Naive thymus-derived CD4-positive, alpha-beta T cell (primary cell): ENCODE results near the gene UBE2K. TPM values are rescaled to one million over a fixed set of nuclear protein-coding genes. Genes with fewer than 3 reads are reported as not detected.

Experiments used
- ATAC-seq: fragments of 150-1000 bp; cut with Tn5 transposase; 2 replicates; pipeline ENCODE4 v1.10.0; 2021; ENCODE audit warnings: mild to moderate bottlenecking, moderate library complexity
- CTCF ChIA-PET: fragments of 350-600 bp; sonication (Branson Sonifier 250); formaldehyde crosslinking; loops from one replicate; lab custom pipeline; 2021; ENCODE audit warnings: antibody characterized with exemption; lab: Charles Lee
- POLR2A ChIA-PET: fragments of 350-600 bp; sonication (Branson Sonifier 250); formaldehyde crosslinking; loops from one replicate; lab custom pipeline; 2021; ENCODE audit warnings: antibody characterized with exemption, inconsistent platforms; lab: Charles Lee
- DNase-seq, 9 donors: peaks; one replicate each; pipeline versions ENCODE4 v3.0.0 to v3.0.0-alpha.2; 2020 to 2022; ENCODE audit warnings: mixed read lengths in 1 of 9
- H3K27ac ChIP-seq: one replicate; pipeline ENCODE4 v1.7.0; 2013; ENCODE audit warnings: mild to moderate bottlenecking, low read depth, low read length, moderate library complexity
- H3K27me3 ChIP-seq, 2 donors: one replicate each; pipeline ENCODE4 v1.7.0; 2013; ENCODE audit warnings: low read length in 2 of 2, mild to moderate bottlenecking in 2 of 2, moderate library complexity in 2 of 2; ENCODE audit not compliant: control insufficient read depth in 2 of 2, insufficient read depth in 2 of 2
- H3K36me3 ChIP-seq, 3 experiments: 1 replicate in 2 of 3; 2 replicates in 1 of 3; pipeline ENCODE4 v1.7.0; 2013; ENCODE audit warnings: low read length in 3 of 3, mild to moderate bottlenecking in 3 of 3, moderate library complexity in 1 of 3; ENCODE audit not compliant: insufficient read depth in 3 of 3, control insufficient read depth in 2 of 3
- H3K4me1 ChIP-seq, 2 donors: one replicate each; pipeline ENCODE4 v1.7.0; 2013; ENCODE audit warnings: low read length in 2 of 2, mild to moderate bottlenecking in 2 of 2, moderate library complexity in 1 of 2; ENCODE audit not compliant: control insufficient read depth in 2 of 2, insufficient read depth in 2 of 2
- H3K4me3 ChIP-seq: 2 replicates; pipeline ENCODE4 v1.7.0; 2013; ENCODE audit warnings: mild to moderate bottlenecking, low read length
- H3K9me3 ChIP-seq, 3 experiments: 1 replicate in 2 of 3; 2 replicates in 1 of 3; pipeline ENCODE4 v1.7.0; 2013; ENCODE audit warnings: low read length in 3 of 3; ENCODE audit not compliant: control insufficient read depth in 2 of 3
- H3K27ac Mint-ChIP-seq, 9 donors: one replicate each; pipeline ENCODE4 v1.8.0; 2020 to 2022; ENCODE audit warnings: mixed read lengths in 9 of 9, mild to moderate bottlenecking in 8 of 9, moderate library complexity in 5 of 9, inconsistent platforms in 2 of 9
- H3K27me3 Mint-ChIP-seq, 5 donors: one replicate each; pipeline ENCODE4 v1.8.0; 2021 to 2022; ENCODE audit warnings: mixed read lengths in 5 of 5, mild to moderate bottlenecking in 1 of 5
- H3K36me3 Mint-ChIP-seq, 5 donors: one replicate each; pipeline ENCODE4 v1.8.0; 2020 to 2022; ENCODE audit warnings: mixed read lengths in 5 of 5, mild to moderate bottlenecking in 3 of 5, inconsistent platforms in 1 of 5
- H3K4me1 Mint-ChIP-seq, 7 donors: one replicate each; pipeline ENCODE4 v1.8.0; 2020 to 2022; ENCODE audit warnings: mixed read lengths in 7 of 7, mild to moderate bottlenecking in 3 of 7, inconsistent platforms in 1 of 7
- H3K4me3 Mint-ChIP-seq, 10 donors: one replicate each; pipeline ENCODE4 v1.8.0; 2020 to 2022; ENCODE audit warnings: mild to moderate bottlenecking in 10 of 10, mixed read lengths in 10 of 10, moderate library complexity in 6 of 10, inconsistent platforms in 2 of 10
- H3K9me3 Mint-ChIP-seq, 11 donors: one replicate each; pipeline ENCODE4 v1.8.0; 2020 to 2022; ENCODE audit warnings: mixed read lengths in 11 of 11, mild to moderate bottlenecking in 4 of 11, inconsistent platforms in 1 of 11, moderate library complexity in 1 of 11
- intact Hi-C, 2 donors: fragments of 100-400 bp; cut with micrococcal nuclease; formaldehyde crosslinking; loops; one replicate each; pipeline ENCODE4 v1.15.1; 2023
- polyA plus RNA-seq, 2 donors: library from polyadenylated mRNA; unstranded; fragments of 300-500 nt; fragmentation: Illumina TruSeq; gene quantifications; one replicate each; pipeline ENCODE4 v1.2.3, GENCODE V29; 2021
- total RNA-seq, 6 experiments: library from RNA in 5 of 6; stranded (reverse) in 5 of 6; gene quantifications; 1 replicate in 5 of 6; 2 replicates in 1 of 6; pipeline ENCODE4 v1.2.3 and lab custom pipeline; 2021 to 2026

UBE2K gene
- total and polyA plus RNA-seq, 7 experiments from 2014 or later = 31.1 to 85.0 (median 44.2) TPM

- Histone ChIP-seq H3K4me3 (no peak overlapping the region), H3K9me3 (no peaks in the 10 kb centered on the region), H3K36me3 (no peaks in the 10 kb centered on the region), H3K27me3 (no peaks in the 10 kb centered on the region), H3K4me1 (no peaks in the 10 kb centered on the region), H3K27ac (no peak overlapping the region)
- POLR2A ChIA-PET = no interaction called here
- Mint-ChIP-seq H3K27ac (no peak overlapping the region), H3K27me3 (peaks cover 0 to 14% (median 0%) of the 10 kb centered on the region in 5 donors), H3K4me3 (no peak overlapping the region), H3K9me3 (no peaks in the 10 kb centered on the region), H3K4me1 (peaks cover 0 to 5% (median 0%) of the 10 kb centered on the region in 7 donors), H3K36me3 (no peaks in the 10 kb centered on the region)
- DNase-seq (no peak), ATAC-seq (peak; percentile 53)
- intact Hi-C loops = no loop called here
- CTCF ChIA-PET = no interaction called here
Observed at GRCh38 chr4:39682138-39682537, 15.8 kb upstream of the UBE2K start.

GRCh38 chr4:39685990-39686389 is 11.9 kb upstream of the UBE2K start:
- intact Hi-C loops = no loop called here
- CTCF ChIA-PET = no interaction called here

DNA sequence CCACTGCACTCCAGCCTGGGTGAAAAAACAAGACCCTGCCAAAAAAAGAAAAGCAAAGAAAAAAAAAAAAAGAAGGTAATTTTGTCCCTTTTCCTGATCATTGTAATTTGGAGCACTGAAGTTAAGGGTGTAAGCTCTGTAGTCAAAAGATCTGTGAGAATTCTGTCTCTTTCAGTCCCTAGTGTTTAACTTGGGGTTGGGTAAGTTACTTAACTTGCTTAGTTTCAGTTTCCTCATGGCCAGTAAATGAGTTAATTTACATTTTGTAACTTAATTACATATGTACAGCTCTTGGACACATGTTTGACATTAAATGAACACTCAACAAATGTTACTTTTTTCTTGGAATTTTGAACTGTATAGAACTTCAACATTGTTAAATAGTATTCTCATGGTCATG is 10.9 kb upstream of the UBE2K start:
- intact Hi-C loops = no loop called here

More at GRCh38 chr4:39685990-39686389, 11.9 kb upstream of the UBE2K start:
- no peaks in the 10 kb centered on the region for H3K36me3 ChIP-seq
- POLR2A ChIA-PET = no interaction called here
- Mint-ChIP-seq H3K4me1 (peaks cover 0 to 9% (median 0%) of the 10 kb centered on the region in 7 donors), H3K27me3 (no peaks in the 10 kb centered on the region), H3K27ac (no peak overlapping the region), H3K9me3 (no peaks in the 10 kb centered on the region), H3K4me3 (no peak overlapping the region), H3K36me3 (no peaks in the 10 kb centered on the region)
- H3K27ac ChIP-seq = no peak overlapping the region
- DNase-seq (no peak), ATAC-seq (no peak)
- no peaks in the 10 kb centered on the region for H3K27me3 ChIP-seq
- no peaks in the 10 kb centered on the region for H3K9me3 ChIP-seq
- no peaks in the 10 kb centered on the region for H3K4me1 ChIP-seq
- H3K4me3 ChIP-seq = no peak overlapping the region

DNA sequence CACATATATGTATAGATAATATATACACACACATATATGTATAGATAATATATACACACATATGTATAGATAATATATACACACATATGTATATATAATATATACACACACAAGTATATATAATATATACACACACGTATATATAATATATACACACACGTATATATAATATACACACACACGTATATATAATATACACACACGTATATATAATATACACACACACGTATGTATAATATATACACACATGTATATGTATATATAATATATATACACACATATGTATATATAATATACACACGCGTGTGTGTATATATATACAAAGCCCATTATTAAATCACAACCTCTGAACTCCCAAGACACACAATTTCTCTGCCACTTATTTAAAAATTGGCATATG is 8.0 kb upstream of the UBE2K start:
- ChIA-PET CTCF (no interaction called here), POLR2A (interaction anchor here (0.6 kb wide), 1 partner anchor 11 kb away, joined by 3 read pairs; no protein-coding TSS in a partner anchor)
- ATAC-seq (no peak), DNase-seq (no peak)
- Mint-ChIP-seq H3K4me3 (no peak overlapping the region), H3K4me1 (peaks cover 0 to 9% (median 0%) of the 10 kb centered on the region in 7 donors), H3K27me3 (no peaks in the 10 kb centered on the region), H3K27ac (no peak overlapping the region), H3K9me3 (no peaks in the 10 kb centered on the region), H3K36me3 (no peaks in the 10 kb centered on the region)
- H3K36me3 ChIP-seq = no peaks in the 10 kb centered on the region
- intact Hi-C loops = loop anchor here (10.0 kb wide), 2 partner anchors 185 to 1155 kb away; no protein-coding TSS in a partner anchor
- no peaks in the 10 kb centered on the region for H3K4me1 ChIP-seq
- no peaks in the 10 kb centered on the region for H3K27me3 ChIP-seq
- no peak overlapping the region for H3K4me3 ChIP-seq
- no peaks in the 10 kb centered on the region for H3K9me3 ChIP-seq
- H3K27ac ChIP-seq = no peak overlapping the region

More for the DNA sequence above, 10.9 kb upstream of the UBE2K start:
- Histone ChIP-seq H3K4me3 (no peak overlapping the region), H3K36me3 (no peaks in the 10 kb centered on the region), H3K27ac (no peak overlapping the region), H3K9me3 (no peaks in the 10 kb centered on the region), H3K27me3 (no peaks in the 10 kb centered on the region), H3K4me1 (no peaks in the 10 kb centered on the region)
- H3K9me3 Mint-ChIP-seq = no peaks in the 10 kb centered on the region
- DNase-seq (no peak), ATAC-seq (no peak)
- H3K27me3 Mint-ChIP-seq = no peaks in the 10 kb centered on the region
- ChIA-PET CTCF (interaction anchor here (0.6 kb wide), 1 partner anchor 18 kb away, joined by 3 read pairs; no protein-coding TSS in a partner anchor), POLR2A (interaction anchor here (0.6 kb wide), 1 partner anchor 11 kb away, joined by 3 read pairs; no protein-coding TSS in a partner anchor)
- no peak overlapping the region for H3K27ac Mint-ChIP-seq
- H3K4me1 Mint-ChIP-seq = peaks cover 0 to 9% (median 0%) of the 10 kb centered on the region in 7 donors
- no peaks in the 10 kb centered on the region for H3K36me3 Mint-ChIP-seq
- no peak overlapping the region for H3K4me3 Mint-ChIP-seq

DNA sequence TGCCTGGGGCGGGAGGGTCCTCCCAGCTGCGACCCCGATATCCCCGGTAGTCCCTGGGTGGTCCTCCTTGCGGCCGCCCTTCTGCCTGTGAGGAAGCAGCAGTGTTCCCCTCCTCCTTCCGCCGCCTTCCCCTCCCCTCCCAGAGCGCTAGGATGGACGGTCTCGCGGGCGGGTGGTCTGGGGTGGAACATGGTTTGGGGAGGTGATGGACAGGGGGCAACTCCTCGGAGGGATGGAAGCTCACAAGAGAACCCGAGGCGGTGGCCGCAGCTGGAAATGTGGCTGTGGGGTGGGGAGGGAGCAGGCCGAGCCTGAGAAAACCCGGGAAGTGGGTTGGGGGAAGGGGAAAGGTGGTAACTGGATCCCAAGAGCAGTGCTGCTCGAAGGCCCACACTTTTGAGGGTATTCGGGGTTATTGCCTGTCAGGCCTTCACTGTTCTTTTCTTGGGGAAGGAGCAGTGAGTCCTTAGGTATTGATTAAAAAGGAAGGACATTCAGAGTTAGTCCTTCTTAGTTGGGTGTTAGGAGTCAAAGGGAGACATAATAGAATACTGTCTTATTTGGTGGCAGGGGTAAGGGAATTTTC is 581 bp downstream of the UBE2K start:
- peak overlapping the region; percentile 96 to 99 (median 97) for H3K27ac Mint-ChIP-seq
- intact Hi-C loops = loop anchor here (1.0 to 10.0 kb wide), 20 partner anchors 34 to 1146 kb away; partner anchors contain the start of genes LIAS (in 2 of the 2), UGDH (in 2 of the 2), WDR19 (in 2 of the 2) and PDS5A (in 1 of the 2)
- no peaks in the 10 kb centered on the region for H3K27me3 Mint-ChIP-seq
- H3K4me3 Mint-ChIP-seq = peak overlapping the region; percentile 95 to 100 (median 98)
- Histone ChIP-seq H3K4me3 (peak overlapping the region; percentile 94), H3K4me1 (peaks cover 17 to 22% of the 10 kb centered on the region in 2 donors), H3K9me3 (no peaks in the 10 kb centered on the region), H3K27me3 (no peaks in the 10 kb centered on the region), H3K36me3 (peaks cover 0 to 9% (median 0%) of the 10 kb centered on the region in 3 experiments), H3K27ac (peak overlapping the region; percentile 98)
- peak in 1 of 9 donors; percentile 67 for DNase-seq
- CTCF ChIA-PET = interaction anchor here (0.6 to 1.6 kb wide), 3 partner anchors 31 to 280 kb away, joined by 3 to 6 read pairs (median 4); no protein-coding TSS in a partner anchor
- POLR2A ChIA-PET = interaction anchor here (0.7 to 1.6 kb wide), 10 partner anchors 10 to 623 kb away, joined by 3 to 7 read pairs (median 4); partner anchors contain the start of genes LIAS, RPL9 and SMIM14
- H3K9me3 Mint-ChIP-seq = no peaks in the 10 kb centered on the region
- ATAC-seq = peak; percentile 28
- H3K4me1 Mint-ChIP-seq = peaks cover 19 to 53% (median 37%) of the 10 kb centered on the region in 7 donors
- peaks cover 0 to 6% (median 0%) of the 10 kb centered on the region in 5 donors for H3K36me3 Mint-ChIP-seq

DNA sequence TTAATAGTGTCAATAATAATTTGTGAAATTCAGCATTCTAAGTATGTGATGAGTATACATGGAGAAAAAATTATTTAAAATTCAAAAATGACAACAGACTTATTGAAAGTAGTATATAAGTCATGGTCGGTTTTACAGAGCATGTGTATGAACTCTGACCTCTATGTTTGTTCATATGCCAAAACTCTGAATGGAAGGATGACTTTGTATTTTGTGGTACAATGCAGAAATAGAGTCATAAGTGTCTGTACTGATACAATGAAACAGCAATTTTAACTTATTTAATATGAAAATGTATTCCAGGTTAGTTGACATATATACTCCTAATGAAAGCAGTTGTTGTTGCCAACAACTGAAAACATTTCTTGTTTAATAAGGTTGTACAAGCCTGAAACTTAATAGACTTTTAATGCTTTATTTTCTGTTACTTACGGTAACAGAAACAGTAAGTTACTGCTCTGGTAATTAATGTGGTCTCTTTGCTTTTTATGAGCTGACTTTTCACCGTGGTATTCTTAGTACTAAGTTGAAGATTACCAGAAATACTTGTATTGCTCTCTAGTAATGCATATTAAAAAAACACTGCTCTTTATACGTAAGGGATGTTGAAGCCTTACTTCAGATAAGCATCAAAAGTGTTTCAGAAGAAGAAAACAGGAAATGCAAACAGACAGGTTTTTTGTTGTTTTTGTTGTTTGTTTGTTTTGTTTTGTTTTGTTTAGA is 1.9 kb downstream of the UBE2K start:
- no peaks in the 10 kb centered on the region for H3K9me3 ChIP-seq
- peak overlapping the region; percentile 95 to 100 (median 98) for H3K4me3 Mint-ChIP-seq
- no peak for DNase-seq
- H3K36me3 Mint-ChIP-seq = peaks cover 0 to 6% (median 0%) of the 10 kb centered on the region in 5 donors
- no peak for ATAC-seq
- peaks cover 17 to 22% of the 10 kb centered on the region in 2 donors for H3K4me1 ChIP-seq
- ChIA-PET CTCF (no interaction called here), POLR2A (no interaction called here)
- H3K4me1 Mint-ChIP-seq = peaks cover 19 to 53% (median 37%) of the 10 kb centered on the region in 7 donors
- H3K27ac ChIP-seq = peak overlapping the region; percentile 98
- peaks cover 0 to 9% (median 0%) of the 10 kb centered on the region in 3 experiments for H3K36me3 ChIP-seq
- no peaks in the 10 kb centered on the region for H3K27me3 ChIP-seq
- no peaks in the 10 kb centered on the region for H3K27me3 Mint-ChIP-seq
- peak overlapping the region; percentile 94 for H3K4me3 ChIP-seq
- no peaks in the 10 kb centered on the region for H3K9me3 Mint-ChIP-seq
- H3K27ac Mint-ChIP-seq = peak overlapping the region; percentile 86 to 99 (median 97)
- intact Hi-C loops = loop anchor here (2.0 to 10.0 kb wide), 15 partner anchors 32 to 1145 kb away; partner anchors contain the start of genes UGDH (in 2 of the 2), WDR19 (in 2 of the 2), LIAS (in 1 of the 2) and RFC1 (in 1 of the 2)
